ENCODE measurements around the gene SASS6.

SASS6 gene

DNA sequence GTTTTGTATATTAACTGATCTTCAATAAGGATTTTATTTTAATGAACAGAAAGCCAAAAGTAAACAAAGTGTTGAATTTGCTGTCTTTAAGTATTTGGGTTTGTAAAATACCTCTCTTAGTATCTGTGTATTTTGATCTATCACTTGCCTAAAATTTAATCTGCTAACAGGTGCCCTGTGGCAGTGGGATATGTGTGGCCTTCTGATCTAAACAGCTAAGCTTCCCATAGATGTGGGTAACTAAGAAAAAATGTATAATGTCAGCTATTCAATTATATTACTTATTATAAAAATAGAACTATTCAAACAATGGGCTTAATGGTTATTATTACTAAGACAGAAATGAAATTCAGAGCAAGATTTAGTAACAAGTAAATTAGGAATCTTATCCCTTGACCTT lies 30.2 kb upstream of the SASS6 start:
- TF ChIP-seq, protein P1, sequence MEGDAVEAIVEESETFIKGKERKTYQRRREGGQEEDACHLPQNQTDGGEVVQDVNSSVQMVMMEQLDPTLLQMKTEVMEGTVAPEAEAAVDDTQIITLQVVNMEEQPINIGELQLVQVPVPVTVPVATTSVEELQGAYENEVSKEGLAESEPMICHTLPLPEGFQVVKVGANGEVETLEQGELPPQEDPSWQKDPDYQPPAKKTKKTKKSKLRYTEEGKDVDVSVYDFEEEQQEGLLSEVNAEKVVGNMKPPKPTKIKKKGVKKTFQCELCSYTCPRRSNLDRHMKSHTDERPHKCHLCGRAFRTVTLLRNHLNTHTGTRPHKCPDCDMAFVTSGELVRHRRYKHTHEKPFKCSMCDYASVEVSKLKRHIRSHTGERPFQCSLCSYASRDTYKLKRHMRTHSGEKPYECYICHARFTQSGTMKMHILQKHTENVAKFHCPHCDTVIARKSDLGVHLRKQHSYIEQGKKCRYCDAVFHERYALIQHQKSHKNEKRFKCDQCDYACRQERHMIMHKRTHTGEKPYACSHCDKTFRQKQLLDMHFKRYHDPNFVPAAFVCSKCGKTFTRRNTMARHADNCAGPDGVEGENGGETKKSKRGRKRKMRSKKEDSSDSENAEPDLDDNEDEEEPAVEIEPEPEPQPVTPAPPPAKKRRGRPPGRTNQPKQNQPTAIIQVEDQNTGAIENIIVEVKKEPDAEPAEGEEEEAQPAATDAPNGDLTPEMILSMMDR (IDR thresholded peaks at IDR 0.05; ENCODE audit: extremely low read depth, missing control alignments) = no peak
- DNase-seq (ENCODE audit: low spot score) = no peak

DNA sequence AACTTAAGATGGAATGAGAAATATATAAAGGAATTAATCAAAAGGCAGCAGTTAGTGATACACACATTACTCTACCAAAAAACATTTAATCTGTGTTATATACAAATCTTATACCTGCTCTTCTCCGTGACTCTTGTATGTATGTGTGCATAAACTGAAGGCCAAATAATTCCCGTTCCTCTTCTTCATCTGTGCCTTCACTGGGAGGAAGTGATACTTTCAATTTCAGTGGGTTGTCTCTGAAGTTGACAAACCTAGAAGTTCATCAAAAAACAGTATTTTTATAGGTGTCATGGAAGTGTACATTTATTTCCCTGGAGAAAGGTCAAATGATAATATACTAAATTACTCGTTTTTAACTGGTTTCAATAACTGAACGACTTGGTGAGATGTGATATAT lies 19.5 kb upstream of the SASS6 start:
- DNase-seq (ENCODE audit: low spot score) = peak; percentile 20
- TF ChIP-seq, protein P1 (IDR thresholded peaks at IDR 0.05; ENCODE audit: extremely low read depth, missing control alignments) = no peak

DNA sequence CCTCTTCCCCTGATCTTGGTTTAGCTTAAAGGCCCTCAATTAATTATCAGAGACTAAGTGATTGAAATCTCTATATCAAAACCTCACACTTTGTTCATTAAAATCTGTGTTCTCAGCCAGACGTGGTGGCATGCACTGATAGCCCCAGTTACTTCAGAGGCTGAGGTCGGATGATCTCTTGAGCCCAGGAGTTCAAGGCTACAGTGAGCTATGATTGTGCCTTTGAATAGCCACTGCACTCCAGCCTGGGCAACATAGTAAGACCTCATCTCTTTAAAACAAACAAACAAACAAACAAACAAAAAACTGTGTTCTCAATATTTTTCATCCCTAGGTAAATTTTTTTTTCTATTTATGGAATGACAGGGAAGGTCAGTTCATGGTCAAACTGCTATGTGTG lies 18.9 kb upstream of the SASS6 start:
- TF ChIP-seq, protein P1 (IDR thresholded peaks at IDR 0.05; ENCODE audit: extremely low read depth, missing control alignments) = no peak
- DNase-seq (ENCODE audit: low spot score) = no peak

DNA sequence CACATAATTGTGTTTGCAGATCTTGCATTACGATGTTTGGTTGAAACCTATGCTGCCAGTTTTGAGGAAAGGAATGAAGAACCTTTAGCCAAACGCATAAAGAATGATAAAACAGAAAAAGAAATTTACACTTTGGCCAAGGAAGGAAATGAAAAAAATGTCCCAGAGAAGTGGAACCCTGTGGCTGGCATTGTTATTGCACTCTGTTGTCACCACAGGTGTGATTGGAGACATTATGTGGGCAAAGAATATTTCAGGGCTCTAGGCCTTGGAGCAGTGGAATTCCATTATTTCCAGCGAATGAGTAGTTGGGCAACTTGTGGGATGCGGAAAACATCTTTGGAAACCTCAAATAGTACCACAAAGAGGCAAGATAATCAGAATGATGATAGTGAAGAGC lies 15.1 kb upstream of the SASS6 start:
- DNase-seq (ENCODE audit: low spot score) = no peak
- TF ChIP-seq, protein P1 (IDR thresholded peaks at IDR 0.05; ENCODE audit: extremely low read depth, missing control alignments) = no peak

DNA sequence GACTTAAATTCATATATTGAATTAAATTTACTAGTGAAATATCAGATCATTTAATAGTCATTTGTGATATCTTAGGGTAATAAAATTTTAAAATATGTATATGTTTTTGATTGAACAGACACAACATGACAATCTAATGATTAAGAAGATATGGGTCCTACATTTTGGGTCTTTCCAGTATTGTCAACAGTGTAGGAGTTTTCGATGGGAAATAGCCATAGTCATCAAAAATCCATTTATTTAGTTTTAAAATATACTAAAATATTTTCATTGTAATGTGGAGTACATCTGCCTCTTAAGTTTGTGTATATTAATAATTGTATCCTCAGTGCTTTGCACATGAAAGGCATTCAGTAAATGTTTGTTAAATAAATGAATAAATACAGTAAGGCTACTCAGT lies 14.2 kb upstream of the SASS6 start:
- TF ChIP-seq, protein P1 (IDR thresholded peaks at IDR 0.05; ENCODE audit: extremely low read depth, missing control alignments) = no peak

DNA sequence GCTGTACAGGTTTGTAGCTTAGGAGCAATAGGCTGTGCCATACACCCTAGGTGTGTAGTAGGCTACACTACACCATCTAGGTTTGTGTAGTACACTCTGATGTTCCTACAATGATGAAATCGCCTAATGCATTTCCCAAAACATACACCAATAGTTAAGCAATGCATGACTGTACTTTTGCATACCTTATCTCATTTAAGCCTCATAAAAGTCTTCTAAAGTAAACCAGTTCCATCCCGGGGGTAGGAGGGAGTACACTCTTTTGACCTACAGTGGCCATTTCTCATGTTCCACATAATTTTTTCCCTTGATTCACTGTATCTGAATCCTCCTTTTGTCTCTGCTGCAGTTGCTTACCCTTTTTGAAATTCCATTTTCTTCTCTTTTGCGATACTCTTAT lies 12.4 kb upstream of the SASS6 start:
- DNase-seq (ENCODE audit: low spot score) = no peak
- TF ChIP-seq, protein P1 (IDR thresholded peaks at IDR 0.05; ENCODE audit: extremely low read depth, missing control alignments) = no peak

More for the DNA sequence above, 14.2 kb upstream of the SASS6 start:
- no peak for DNase-seq (ENCODE audit: low spot score)

DNA sequence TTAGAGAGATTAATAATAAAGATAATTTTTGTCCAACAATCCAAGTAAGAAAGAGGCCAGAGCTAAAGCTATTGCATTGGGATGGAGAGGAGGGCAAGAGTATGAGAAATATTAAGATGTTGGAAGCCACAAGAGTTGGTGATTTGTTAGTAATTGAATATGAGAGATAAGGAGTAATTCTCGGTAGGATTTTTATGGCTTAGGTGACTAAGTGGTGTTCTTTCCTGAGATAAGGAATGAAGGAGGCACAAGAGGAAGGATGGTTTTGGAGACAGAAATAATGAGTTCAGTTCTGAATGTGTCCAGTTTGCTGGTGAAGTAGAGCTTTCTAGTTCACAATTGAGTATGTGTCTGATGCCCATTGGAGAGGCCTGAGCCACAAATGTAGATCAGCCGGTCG lies 9.6 kb upstream of the SASS6 start:
- no peak for DNase-seq (ENCODE audit: low spot score)
- TF ChIP-seq, protein P1 (IDR thresholded peaks at IDR 0.05; ENCODE audit: extremely low read depth, missing control alignments) = no peak
